ENCODE results near the gene ADAM23.

ADAM23 gene

DNA sequence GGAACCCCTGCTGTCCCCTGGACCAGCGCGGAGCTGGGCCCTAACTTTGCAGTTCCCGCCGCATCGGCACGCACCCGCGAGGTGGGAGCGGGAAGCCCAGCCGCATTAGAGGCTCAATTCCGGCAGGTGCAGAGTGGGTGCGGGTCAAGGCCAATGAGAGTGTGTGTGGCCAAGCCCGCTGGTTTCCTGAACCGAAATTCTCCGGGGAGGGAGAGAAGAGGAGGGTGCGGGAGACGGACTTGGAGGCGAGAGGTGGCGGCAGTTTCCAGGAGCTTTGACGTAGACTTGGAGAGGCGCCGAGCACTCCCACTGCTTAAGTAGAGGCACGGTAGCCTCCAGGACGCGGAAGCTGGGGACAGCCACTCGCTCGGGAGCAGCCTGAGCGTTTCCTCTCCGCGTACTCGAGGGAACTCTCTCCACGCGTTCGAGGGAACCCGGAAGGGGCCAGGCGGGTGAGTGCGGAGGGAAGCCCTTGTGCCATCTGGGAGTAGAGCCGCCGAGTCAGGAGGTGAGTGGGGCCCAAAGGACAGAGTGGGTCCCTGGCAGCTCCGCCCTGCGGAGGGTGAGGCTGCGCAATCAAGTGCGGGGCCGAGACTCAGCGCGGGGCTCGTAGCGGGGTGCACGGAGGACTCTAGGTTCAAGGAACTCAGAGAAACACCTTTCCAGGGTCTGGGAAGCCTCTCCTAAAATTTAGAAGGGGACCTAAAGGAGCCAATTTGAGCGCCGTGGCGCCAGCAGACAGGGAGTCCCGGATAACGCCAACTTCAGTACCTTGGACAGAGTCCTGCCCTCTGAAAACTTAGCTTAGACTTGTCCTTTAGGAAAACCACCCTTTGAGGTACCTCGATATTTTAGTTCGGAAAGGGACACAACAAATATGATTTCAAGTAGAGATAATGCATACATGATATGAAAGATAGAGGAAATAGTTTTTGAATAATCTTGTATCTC is 199.0 kb downstream of the ADAM23 start, which contains the start of gene FAM237A:
FAM237A (plus strand) TSS at position 413 of the 951 bp plus-strand sequence. CDS start 1,750 bp downstream, outside the sequence.
- no peak for DNase-seq (ENCODE audit: low read depth)

DNA sequence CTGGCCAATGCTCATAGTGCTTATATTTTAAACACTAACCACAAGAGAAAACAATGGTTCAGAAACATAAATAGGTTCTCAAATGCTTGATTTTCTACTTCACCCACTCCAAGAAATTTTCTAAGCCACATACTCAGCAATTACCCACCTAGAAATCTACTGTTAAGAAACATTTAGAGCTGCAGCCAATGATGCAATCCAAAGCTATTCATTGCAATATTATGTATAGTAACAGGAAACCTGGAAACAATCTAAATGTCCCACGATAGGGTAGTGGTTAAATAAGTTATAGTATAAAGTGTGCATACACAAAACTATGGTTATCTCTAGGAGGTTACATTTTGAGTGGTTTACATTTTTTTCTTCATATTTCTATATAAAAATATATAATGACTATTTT is 204.7 kb downstream of the ADAM23 start:
- DNase-seq (ENCODE audit: low read depth) = no peak

DNA sequence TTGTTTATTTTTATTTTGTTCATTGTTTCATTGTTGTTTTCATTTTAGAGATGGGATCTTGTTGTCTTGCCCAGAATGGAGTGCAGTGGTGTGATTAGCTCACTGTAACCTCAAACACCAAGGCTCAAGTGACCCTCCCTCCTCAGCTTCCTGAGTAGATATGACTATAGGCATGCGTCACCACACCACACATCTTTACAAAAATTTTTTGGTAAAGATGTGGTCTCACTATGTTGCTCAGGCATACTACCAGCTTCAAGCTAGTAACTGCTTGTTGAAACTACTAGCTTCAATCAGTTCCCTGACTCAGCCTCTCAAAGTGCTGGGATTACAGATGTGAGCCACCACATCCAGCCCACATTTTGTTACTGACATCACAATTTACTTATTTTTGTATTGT is 213.8 kb downstream of the ADAM23 start:
- DNase-seq (ENCODE audit: low read depth) = no peak

DNA sequence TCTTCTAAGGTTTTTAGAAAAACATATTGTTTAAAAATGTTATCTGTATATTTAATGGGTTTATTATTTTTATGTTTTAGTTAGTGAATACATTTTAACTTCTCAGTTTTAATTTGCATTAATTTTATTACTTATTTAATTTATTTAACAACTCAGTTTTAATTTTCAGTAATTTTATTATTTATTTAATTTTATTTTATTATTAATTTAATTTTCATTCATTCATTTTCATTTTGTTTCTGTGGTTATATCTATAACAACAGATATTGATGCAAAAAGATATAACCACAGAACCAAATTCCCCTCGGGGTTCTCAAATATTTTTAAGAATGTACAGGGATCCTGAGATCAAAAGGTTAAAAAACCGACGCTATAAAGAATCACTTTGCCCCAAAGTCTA is 221.9 kb downstream of the ADAM23 start:
- no peak for DNase-seq (ENCODE audit: low read depth)
